ENCODE results near the gene FKBP15. TPM values are rescaled to one million over a fixed set of nuclear protein-coding genes. Genes with fewer than 3 reads are reported as not detected.

Gene FKBP15, protein sequence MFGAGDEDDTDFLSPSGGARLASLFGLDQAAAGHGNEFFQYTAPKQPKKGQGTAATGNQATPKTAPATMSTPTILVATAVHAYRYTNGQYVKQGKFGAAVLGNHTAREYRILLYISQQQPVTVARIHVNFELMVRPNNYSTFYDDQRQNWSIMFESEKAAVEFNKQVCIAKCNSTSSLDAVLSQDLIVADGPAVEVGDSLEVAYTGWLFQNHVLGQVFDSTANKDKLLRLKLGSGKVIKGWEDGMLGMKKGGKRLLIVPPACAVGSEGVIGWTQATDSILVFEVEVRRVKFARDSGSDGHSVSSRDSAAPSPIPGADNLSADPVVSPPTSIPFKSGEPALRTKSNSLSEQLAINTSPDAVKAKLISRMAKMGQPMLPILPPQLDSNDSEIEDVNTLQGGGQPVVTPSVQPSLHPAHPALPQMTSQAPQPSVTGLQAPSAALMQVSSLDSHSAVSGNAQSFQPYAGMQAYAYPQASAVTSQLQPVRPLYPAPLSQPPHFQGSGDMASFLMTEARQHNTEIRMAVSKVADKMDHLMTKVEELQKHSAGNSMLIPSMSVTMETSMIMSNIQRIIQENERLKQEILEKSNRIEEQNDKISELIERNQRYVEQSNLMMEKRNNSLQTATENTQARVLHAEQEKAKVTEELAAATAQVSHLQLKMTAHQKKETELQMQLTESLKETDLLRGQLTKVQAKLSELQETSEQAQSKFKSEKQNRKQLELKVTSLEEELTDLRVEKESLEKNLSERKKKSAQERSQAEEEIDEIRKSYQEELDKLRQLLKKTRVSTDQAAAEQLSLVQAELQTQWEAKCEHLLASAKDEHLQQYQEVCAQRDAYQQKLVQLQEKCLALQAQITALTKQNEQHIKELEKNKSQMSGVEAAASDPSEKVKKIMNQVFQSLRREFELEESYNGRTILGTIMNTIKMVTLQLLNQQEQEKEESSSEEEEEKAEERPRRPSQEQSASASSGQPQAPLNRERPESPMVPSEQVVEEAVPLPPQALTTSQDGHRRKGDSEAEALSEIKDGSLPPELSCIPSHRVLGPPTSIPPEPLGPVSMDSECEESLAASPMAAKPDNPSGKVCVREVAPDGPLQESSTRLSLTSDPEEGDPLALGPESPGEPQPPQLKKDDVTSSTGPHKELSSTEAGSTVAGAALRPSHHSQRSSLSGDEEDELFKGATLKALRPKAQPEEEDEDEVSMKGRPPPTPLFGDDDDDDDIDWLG
- total RNA-seq (24.6 and 26.8 TPM in 2 replicates), polyA plus RNA-seq (16.8 and 24.7 TPM in 2 replicates), polyA minus RNA-seq (60.2 and 61.6 TPM in 2 replicates), Bru-seq, nascent RNA (percentile 75 among the genes with signal in this experiment), BruChase-seq, experiment 1, labeled RNA remaining after a 6-hour chase (percentile 67 among the genes with signal in this experiment), BruChase-seq, experiment 2, labeled RNA remaining after a 2-hour chase (percentile 71 among the genes with signal in this experiment)
- 18.5 and 19.9 TPM in 2 replicates for polyA plus RNA-seq (2011; cell fraction: cytosol; rRNA removed)
- polyA plus RNA-seq (2011; cell fraction: nucleus; rRNA removed), result 54.7 and 64.3 TPM in 2 replicates
- 22.2 and 25.2 TPM in 2 replicates for polyA plus RNA-seq (2012)
- 22.2 TPM for polyA minus RNA-seq (2011; cell fraction: cytosol; rRNA and poly(A)+ RNA removed)
- polyA minus RNA-seq (2011; cell fraction: nucleus; rRNA and poly(A)+ RNA removed), result 40.1 and 49.2 TPM in 2 replicates
- long read RNA-seq, full-length matches to known transcripts, result 13 of 34 reads
- long read RNA-seq, partial matches to known transcripts, result 15 of 34 reads
- long read RNA-seq, other reads (novel, unspliced or antisense), result 6 of 34 reads

- FAIRE-seq, result peak; percentile 95
- intact Hi-C loops (cut with micrococcal nuclease), result loop anchor here (1.0 kb wide), 1 partner anchor 54 kb away; the partner anchor contains the start of genes CDC26 and PRPF4
Observed at GRCh38 chr9:113221003-113221799, at the start of gene FKBP15, which contains the start of gene SLC31A1. Gene FKBP15, minus strand, starts transcription at chr9:113221277. Its CDS starts 34 bp downstream, at chr9:113221243. Gene SLC31A1, plus strand, starts transcription at chr9:113221544. Its CDS starts 34,605 bp downstream, at chr9:113256149.

More at GRCh38 chr9:113221003-113221799, at the start of gene FKBP15, which contains the start of gene SLC31A1:
- H3K9ac ChIP-seq (replicated peaks; ENCODE audit: extremely low read depth, insufficient read depth, low read length), result peak within 1 kb of the TSS; percentile 95
- no peaks in the 10 kb centered on the region for H3K27me3 ChIP-seq (ENCODE audit: control insufficient read depth in 2 of 2, insufficient read depth in 2 of 2, low read length in 2 of 2)
- peaks cover 51% of the 10 kb centered on the region for H3K79me2 ChIP-seq (ENCODE audit: control insufficient read depth, insufficient read depth, low read length)
- ChIA-PET CTCF (interaction anchor here (0.5 to 2.4 kb wide), 12 partner anchors 12 to 1135 kb away, joined by 3 to 16 read pairs (median 4); partner anchors contain the start of genes CDC26, PRPF4, SLC31A2 and WDR31), POLR2A (interaction anchor here (0.6 to 1.4 kb wide), 7 partner anchors 33 to 1639 kb away, joined by 3 to 5 read pairs (median 3); partner anchors contain the start of genes CDC26 and PRPF4)
- no peaks in the 10 kb centered on the region for H4K20me1 ChIP-seq (replicated peaks; ENCODE audit: control insufficient read depth, extremely low read depth, insufficient read depth, low read length)
- peak within 1 kb of the TSS; percentile 95 for H3K4me2 ChIP-seq (ENCODE audit: insufficient read depth, low read length)
- H3K4me1 ChIP-seq (ENCODE audit: control insufficient read depth, extremely low read depth, insufficient read depth, low read length), result peaks cover 21% of the 10 kb centered on the region
- H3K9me1 ChIP-seq (replicated peaks; ENCODE audit: control insufficient read depth, extremely low read depth, insufficient read depth, low read length), result no peaks in the 10 kb centered on the region
- H3K36me3 ChIP-seq (ENCODE audit: control insufficient read depth in 2 of 2, extremely low read depth in 1 of 2, insufficient read depth in 2 of 2, low read length in 2 of 2), result no peaks in the 10 kb centered on the region
- no TSS peak for BruUV-seq (replicated peaks)
- TF ChIP-seq CTCF (IDR thresholded peaks at IDR 0.05; ENCODE audit: extremely low read depth in 1 of 2, insufficient read depth in 1 of 2, low read depth in 1 of 2, low read length in 2 of 2), result no peak
- TF ChIP-seq EZH2 (IDR thresholded peaks at IDR 0.05; ENCODE audit: borderline replicate concordance, low read depth, low read length, severe bottlenecking), result no peak
- peak; percentile 75 for TF ChIP-seq POLR2A (IDR thresholded peaks at IDR 0.05; ENCODE audit: low read depth, low read length)
- no peak for TF ChIP-seq GATA2 (IDR thresholded peaks at IDR 0.05; ENCODE audit: insufficient read depth, insufficient read length, low read depth, low read length)
- no peak for TF ChIP-seq JUN (IDR thresholded peaks at IDR 0.05; ENCODE audit: borderline replicate concordance, insufficient read depth, insufficient read length, low read depth)
- peak; percentile 51 for TF ChIP-seq POLR2AphosphoS5 (IDR thresholded peaks at IDR 0.05; ENCODE audit: insufficient read depth, low read depth, low read length)
- TF ChIP-seq, protein P1, sequence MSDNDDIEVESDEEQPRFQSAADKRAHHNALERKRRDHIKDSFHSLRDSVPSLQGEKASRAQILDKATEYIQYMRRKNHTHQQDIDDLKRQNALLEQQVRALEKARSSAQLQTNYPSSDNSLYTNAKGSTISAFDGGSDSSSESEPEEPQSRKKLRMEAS (IDR thresholded peaks at IDR 0.05; ENCODE audit: insufficient read depth, insufficient read length), result peak; percentile 54
- no peak for TF ChIP-seq MYC (IDR thresholded peaks at IDR 0.05; ENCODE audit: low read depth, low read length)
- TF ChIP-seq FOS (IDR thresholded peaks at IDR 0.05; ENCODE audit: borderline replicate concordance, insufficient read depth, low read length), result peak; percentile 16
- H3K4me3 ChIP-seq (replicated peaks in 1 of 3; ENCODE audit: insufficient read depth in 1 of 3, low read depth in 1 of 3, low read length in 3 of 3), result peak within 1 kb of the TSS; percentile 71 to 94 (median 90)
- H2AFZ ChIP-seq (ENCODE audit: low read depth, low read length), result peak within 1 kb of the TSS; percentile 95
- no peaks in the 10 kb centered on the region for H3K9me3 ChIP-seq (replicated peaks; ENCODE audit: control insufficient read depth, insufficient read depth, low read length)
- dilution Hi-C loops (cut with MboI; ENCODE audit: extremely low pct_ligation_motif_present, low sequenced_read_pairs), result no loop called here
- peak; percentile 99 for DNase-seq (ENCODE audit: low read depth, low spot score)
- peak within 1 kb of the TSS; percentile 65 for H3K27ac ChIP-seq (ENCODE audit: insufficient read depth, low read depth, low read length)

All from endothelial cell of umbilical vein (primary cell).